ENCODE results near the gene MRS2. TPM values are rescaled to one million over a fixed set of nuclear protein-coding genes. Genes with fewer than 3 reads are reported as not detected.

MRS2 gene
- total RNA-seq, 1 donor from 2014 or later = 21.3 TPM

DNA sequence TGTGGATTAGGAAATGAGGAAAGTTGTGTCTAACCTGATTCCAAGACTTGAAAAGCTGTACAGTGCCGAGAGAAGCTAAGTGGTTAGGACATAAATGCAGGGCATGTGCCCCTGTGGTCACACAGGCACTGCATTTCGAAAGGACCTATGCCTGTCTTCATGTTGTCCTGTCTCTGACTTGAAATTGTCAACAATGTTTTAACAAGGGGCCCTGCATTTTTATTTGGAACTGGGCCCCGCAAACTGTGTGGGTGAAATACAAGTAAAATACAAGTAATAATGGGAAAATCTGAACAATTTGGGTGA is 38.8 kb downstream of the MRS2 start:
- Histone ChIP-seq H3K27me3 (no peaks in the 10 kb centered on the region), H3K4me3 (no peak overlapping the region), H3K27ac (no peak overlapping the region), H3K4me1 (no peaks in the 10 kb centered on the region), H3K36me3 (no peaks in the 10 kb centered on the region), H3K9me3 (no peaks in the 10 kb centered on the region)
- ATAC-seq (no peak), DNase-seq (no peak)
- TF ChIP-seq, protein P1, sequence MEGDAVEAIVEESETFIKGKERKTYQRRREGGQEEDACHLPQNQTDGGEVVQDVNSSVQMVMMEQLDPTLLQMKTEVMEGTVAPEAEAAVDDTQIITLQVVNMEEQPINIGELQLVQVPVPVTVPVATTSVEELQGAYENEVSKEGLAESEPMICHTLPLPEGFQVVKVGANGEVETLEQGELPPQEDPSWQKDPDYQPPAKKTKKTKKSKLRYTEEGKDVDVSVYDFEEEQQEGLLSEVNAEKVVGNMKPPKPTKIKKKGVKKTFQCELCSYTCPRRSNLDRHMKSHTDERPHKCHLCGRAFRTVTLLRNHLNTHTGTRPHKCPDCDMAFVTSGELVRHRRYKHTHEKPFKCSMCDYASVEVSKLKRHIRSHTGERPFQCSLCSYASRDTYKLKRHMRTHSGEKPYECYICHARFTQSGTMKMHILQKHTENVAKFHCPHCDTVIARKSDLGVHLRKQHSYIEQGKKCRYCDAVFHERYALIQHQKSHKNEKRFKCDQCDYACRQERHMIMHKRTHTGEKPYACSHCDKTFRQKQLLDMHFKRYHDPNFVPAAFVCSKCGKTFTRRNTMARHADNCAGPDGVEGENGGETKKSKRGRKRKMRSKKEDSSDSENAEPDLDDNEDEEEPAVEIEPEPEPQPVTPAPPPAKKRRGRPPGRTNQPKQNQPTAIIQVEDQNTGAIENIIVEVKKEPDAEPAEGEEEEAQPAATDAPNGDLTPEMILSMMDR (IDR thresholded peaks at IDR 0.05) = no peak
- intact Hi-C loops (cut with DNase I) = no loop called here

DNA sequence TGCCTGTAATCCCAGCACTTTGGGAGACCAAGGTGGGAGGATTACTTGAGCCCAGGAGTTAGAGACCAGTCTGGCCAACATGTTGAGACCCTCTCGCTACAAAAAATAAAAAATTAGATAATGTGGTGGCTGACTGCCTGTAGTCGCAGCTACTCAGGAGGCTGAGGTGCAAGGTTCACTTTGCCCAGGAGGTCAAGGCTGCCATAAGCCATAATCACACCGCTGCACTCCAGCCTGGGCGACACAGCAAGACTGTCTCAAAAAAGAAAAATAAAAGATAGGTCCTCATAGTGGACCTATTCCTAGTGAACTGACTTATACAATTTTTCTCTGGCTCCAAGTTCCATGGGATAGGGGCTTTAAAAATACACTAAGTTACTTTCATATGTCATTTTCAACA is 41.9 kb downstream of the MRS2 start:
- no peak for ATAC-seq

GRCh38 chr6:24445704-24446103 is 43.0 kb downstream of the MRS2 start:
- intact Hi-C loops (cut with DNase I) = no loop called here
- TF ChIP-seq, protein P1 (IDR thresholded peaks at IDR 0.05) = no peak

More for the DNA sequence above, 41.9 kb downstream of the MRS2 start:
- Histone ChIP-seq H3K27ac (no peak overlapping the region), H3K36me3 (no peaks in the 10 kb centered on the region), H3K4me3 (no peak overlapping the region), H3K27me3 (no peaks in the 10 kb centered on the region), H3K9me3 (no peaks in the 10 kb centered on the region), H3K4me1 (no peaks in the 10 kb centered on the region)
- DNase-seq = no peak
- TF ChIP-seq, protein P1 (IDR thresholded peaks at IDR 0.05) = no peak
- intact Hi-C loops (cut with DNase I) = no loop called here

DNA sequence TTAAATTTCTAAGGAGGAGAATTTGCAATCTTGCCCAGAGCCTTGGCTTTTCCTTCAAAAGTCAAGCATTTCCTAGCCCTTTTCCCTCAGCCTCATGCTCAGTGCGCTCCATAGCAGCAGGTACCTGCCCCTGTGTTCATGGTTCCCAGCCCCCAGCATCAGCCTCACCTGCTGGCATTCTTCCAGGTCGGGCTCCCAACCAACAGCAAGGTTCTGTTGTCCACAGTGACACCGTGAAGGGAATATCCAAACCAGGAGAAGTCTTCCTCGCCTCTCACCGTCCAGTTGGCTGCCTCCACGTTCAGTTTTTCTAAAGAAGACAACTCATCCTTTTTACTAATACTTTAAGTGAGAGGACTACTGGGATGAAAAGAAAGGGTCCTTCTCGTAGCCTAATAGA is 43.9 kb downstream of the MRS2 start:
- Histone ChIP-seq H3K9me3 (no peaks in the 10 kb centered on the region), H3K27me3 (no peaks in the 10 kb centered on the region), H3K4me1 (no peaks in the 10 kb centered on the region), H3K27ac (no peak overlapping the region), H3K36me3 (no peaks in the 10 kb centered on the region), H3K4me3 (no peak overlapping the region)
- intact Hi-C loops (cut with DNase I) = no loop called here
- ATAC-seq (no peak), DNase-seq (no peak)
- TF ChIP-seq, protein P1 (IDR thresholded peaks at IDR 0.05) = no peak

More at GRCh38 chr6:24445704-24446103, 43.0 kb downstream of the MRS2 start:
- Histone ChIP-seq H3K4me3 (no peak overlapping the region), H3K36me3 (no peaks in the 10 kb centered on the region), H3K9me3 (no peaks in the 10 kb centered on the region), H3K4me1 (no peaks in the 10 kb centered on the region), H3K27ac (no peak overlapping the region), H3K27me3 (no peaks in the 10 kb centered on the region)
- no peak for DNase-seq
- ATAC-seq = no peak

DNA sequence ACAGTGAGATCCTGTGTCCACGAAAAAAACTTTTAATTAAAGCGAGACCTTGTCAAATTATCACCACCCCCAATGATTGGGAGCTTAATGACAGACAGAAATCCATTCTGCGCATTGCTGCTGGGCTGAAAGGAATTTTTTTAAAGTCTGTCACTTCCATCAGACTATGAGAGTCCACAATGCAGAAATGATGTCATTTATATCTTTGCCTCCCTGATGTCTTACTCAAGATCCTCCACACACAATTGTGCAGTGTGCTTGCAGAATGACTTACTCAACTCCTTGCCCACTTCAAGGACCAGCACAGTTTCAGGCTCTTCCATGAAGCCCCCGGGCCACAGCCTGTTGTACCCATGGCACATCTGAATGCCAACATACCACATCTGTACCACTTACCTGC is 45.7 kb downstream of the MRS2 start:
- no peak for DNase-seq
- Histone ChIP-seq H3K27me3 (no peaks in the 10 kb centered on the region), H3K4me3 (no peak overlapping the region), H3K4me1 (no peaks in the 10 kb centered on the region), H3K36me3 (no peaks in the 10 kb centered on the region), H3K27ac (no peak overlapping the region), H3K9me3 (no peaks in the 10 kb centered on the region)
- ATAC-seq = no peak
- TF ChIP-seq, protein P1 (IDR thresholded peaks at IDR 0.05) = no peak
- intact Hi-C loops (cut with DNase I) = no loop called here

- intact Hi-C loops (cut with DNase I) = no loop called here
- DNase-seq (no peak), ATAC-seq (no peak)
- Histone ChIP-seq H3K36me3 (no peaks in the 10 kb centered on the region), H3K9me3 (no peaks in the 10 kb centered on the region), H3K4me3 (no peak overlapping the region), H3K27ac (no peak overlapping the region), H3K27me3 (no peaks in the 10 kb centered on the region), H3K4me1 (no peaks in the 10 kb centered on the region)
- TF ChIP-seq, protein P1 (IDR thresholded peaks at IDR 0.05) = no peak
Observed at GRCh38 chr6:24448828-24449525, 46.2 kb downstream of the MRS2 start.
